GM18519 (cell line): ENCODE data around the gene CATSPER1.

Source experiments
- ATAC-seq: cut with Tn5 transposase; IDR thresholded peaks from one replicate; pipeline ENCODE4 v1.9.1; 2021; ENCODE audit warnings: mild to moderate bottlenecking, moderate library complexity; ENCODE audit not compliant: unreplicated experiment, low FRiP score

The CATSPER1 gene

DNA sequence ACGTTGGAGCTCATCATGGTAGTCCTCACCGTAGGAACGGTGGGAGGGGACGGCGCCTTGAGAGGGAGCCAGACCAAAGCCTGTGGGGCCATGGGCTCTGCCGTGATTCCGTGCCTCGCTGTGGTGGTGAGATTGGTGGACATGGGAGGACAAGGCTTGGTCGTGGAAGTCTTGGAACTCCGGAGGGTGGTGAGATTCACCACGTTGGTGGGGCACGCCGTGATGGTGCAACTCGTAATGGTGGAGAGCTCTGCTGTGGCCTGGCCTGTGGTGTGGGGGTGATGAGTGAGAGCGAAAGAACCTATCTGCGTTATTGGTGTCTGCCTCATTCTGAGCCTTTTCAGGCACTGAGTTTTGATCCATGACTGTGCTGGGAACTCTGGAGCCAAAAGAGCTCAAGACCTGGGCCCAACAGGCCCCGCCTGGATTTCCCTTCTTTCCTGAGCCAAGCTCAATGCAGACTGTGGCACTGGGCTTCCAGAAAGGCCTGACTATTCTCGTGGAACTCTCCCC is at the start of gene CATSPER1:
TSS of gene CATSPER1 (minus strand) at position 463 of the 513 bp plus-strand sequence. CDS start at position 363, 100 bp downstream.
- ATAC-seq: no peak

GRCh38 chr11:66075273-66075672 is 49.0 kb upstream of the CATSPER1 start:
- no peak for ATAC-seq

DNA sequence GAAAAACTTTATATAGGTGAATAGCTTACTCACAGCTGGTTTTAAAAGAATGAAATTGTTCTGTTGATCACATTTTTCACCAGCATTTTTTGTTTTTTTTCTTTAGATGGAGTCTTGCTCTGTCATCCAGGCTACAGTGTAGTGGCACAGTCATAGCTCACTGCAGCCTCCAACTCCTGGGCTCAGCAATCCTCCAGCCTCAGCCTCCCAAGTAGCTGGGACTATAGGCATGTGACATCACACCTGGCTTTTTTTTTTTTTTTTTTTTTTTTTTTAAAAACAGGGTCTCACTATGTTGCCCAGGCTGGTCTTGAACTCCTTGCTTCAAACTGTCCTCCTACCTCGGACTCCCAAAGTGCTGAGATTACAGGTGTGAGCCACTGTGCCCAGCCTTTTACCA is 47.4 kb upstream of the CATSPER1 start:
- ATAC-seq: no peak

DNA sequence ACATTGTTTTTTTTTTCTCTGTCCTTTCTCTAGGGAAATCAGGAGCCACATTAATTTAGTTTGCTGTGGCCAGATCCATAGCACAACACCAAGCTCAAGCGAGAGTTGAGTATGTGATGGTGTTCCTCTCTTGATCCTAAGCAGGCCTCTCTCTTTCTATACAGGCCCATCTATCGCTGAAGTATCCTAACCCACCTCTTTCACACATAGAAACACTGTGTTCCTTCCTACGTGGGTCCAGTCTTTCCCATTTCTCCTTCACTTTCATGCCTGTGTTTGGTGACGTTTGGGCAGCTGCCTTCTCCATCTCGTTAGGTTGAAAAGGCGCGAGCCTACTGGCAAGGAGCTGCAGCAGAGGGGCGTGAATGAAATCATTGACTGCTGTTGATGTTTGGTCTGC is 46.2 kb upstream of the CATSPER1 start:
- ATAC-seq: no peak

DNA sequence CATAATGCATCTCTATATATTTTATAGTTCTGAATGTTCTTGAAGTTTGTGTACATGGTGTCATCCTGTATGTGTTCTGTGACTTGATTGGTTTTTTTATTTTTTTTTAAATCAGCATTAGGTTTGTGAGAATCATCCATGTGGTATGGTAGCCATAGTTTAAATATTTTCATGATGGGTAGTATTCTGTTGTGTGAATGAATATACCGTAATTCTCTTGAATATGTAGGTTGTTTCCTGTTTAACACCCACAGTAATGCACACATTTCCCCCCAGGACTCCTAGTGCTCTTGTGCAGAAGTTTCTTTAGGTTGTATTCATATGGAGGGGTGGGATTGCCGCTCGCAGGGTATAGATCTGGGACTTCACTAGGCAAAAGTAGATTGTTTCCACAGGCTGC is 45.8 kb upstream of the CATSPER1 start:
- ATAC-seq: no peak

DNA sequence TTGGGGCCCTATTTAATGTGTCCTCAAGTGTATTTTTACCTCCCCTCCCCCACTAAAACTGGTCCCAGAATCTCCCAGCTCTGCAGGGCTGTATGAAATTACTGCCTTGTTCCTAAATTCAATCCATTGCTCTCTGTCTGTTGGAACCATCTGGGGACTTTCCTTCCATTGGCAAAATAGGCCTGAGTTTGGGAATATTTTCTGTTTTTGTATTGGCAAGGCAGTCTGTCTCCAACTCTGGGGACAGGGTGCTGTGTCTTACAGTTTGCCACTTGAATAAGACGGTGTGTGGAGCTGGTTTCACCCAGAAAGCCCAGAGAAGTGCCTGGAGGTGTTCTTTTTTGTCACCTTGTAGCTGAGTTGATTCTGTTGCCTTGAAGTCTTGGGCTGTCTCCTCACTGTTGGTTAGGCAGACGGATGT is 45.1 kb upstream of the CATSPER1 start:
- ATAC-seq: no peak

DNA sequence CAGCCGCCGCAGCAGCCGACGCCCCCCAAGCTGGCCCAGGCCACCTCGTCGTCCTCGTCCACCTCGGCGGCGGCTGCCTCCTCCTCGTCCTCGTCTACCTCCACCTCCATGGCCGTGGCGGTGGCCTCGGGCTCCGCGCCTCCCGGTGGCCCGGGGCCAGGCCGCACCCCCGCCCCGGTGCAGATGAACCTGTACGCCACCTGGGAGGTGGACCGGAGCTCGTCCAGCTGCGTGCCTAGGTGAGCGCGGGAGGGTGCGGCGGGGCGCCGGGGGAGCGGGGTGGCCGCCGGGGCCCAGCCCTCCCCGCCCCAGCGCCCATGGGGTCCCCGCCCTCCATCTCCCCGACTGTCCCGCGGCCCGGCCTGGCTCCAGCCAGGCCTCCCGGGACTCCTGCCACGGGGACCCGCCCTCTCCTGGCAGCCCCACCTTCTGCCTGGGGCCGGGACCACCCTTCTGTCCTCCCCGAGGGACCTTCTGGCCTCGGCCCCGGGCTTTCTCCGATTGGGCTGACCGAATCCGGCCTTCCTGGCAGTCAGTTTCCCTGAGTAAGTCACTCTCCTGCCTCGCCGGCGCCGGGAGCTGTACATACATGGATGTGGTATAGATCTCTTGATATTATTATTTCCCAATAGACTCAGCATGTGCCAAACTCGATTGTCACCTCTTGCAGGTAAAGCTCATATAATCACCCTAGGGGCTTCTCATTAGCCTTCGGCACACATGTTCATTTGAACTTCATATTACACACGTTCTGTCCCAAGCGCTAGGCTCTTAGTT is 44.5 kb upstream of the CATSPER1 start:
- ATAC-seq: peak; percentile 2

- ATAC-seq: peak; percentile 35
Observed at GRCh38 chr11:66069715-66070603, 43.7 kb upstream of the CATSPER1 start, which contains the start of gene PACS1. PACS1 (plus strand) TSS chr11:66070272; CDS start chr11:66070487, 215 bp downstream.

- no peak for ATAC-seq
Observed at GRCh38 chr11:66068923-66069714, 42.8 kb upstream of the CATSPER1 start.

DNA sequence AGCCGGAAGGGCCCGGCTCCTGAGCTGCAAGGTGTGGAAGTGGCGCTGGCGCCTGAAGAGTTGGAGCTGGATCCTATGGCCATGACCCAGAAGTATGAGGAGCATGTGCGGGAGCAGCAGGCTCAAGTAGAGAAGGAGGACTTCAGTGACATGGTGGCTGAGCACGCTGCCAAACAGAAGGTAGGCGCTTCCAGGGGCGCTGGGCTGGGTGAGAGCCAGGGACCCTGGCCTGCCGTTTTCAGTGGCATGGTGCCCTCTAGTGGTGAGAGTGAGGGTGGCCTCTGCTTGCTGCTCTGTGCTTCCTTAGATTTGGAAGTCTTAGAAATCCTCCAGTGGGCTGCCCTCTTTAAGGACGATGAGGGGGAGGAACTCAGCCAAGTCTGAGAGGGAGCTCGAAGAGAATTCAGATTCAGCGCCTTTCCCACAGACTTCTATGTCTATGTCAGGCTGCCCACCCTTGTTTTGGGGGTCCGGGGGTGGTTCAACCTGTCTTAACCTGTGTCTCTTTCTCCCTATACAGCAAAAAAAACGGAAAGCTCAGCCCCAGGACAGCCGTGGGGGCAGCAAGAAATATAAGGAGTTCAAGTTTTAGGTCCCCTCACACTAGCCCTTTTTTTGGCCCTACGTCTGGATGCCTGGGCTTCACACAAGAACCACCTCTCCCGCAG is 42.0 kb upstream of the CATSPER1 start:
- no peak for ATAC-seq

DNA sequence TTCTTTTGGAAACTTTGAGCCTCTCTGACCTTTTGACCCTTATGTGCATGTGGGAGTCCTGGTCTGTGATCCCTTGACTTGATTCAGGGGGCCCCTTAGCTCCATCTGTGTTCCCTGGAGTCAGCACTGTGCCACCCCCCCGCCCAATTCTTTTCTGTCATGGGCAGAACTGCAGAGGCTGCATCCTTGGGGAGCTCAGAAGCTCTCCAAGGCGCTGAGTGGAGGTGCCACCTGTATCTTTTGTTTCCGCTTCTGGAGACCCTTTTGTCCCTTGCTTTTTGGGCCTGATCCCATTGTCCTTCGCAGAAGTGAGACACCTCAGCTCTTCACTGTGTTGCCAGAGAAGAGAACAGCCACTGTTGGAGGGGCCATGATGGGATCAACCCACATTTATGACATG is 41.4 kb upstream of the CATSPER1 start:
- ATAC-seq: no peak

- ATAC-seq: no peak
Observed at GRCh38 chr11:66066751-66067150, 40.5 kb upstream of the CATSPER1 start.

DNA sequence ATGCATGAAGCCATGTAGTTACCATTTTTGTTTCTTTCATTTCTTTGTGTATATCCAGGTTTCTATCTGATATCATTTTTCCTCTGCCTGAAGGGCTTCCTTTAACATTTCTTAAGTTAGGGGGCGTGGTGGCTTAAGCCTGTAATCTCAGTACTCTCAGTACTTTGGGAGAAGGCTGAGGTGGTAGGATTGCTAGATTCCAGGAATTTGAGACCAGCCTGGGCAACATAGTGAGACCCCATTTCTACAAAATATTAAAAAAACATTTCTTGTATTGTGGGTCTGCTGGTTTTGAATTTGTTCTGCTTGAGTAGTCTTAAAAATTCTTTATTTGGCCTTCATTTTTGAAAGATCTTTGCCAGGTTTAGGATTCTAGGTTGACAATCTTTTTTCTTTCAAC is 38.3 kb upstream of the CATSPER1 start:
- ATAC-seq: no peak

DNA sequence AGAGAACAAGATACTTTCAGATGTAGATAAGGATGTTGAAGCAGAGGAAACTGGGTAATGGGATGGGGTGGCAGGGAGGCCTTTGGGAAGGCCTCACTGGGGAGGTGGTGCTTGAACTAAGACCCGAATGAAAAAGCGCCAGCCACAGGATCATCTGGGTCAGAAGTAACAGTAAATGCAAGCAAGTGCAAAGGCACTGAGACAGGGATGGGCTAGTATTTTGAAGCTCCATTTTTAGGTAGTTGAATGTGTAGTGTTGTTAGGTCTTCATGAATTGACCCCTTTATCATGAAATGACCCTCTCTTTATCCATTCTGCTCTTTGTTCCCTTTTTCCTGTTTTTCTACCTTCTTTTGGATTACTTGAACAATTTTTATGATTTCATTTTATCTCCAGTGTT is 37.6 kb upstream of the CATSPER1 start:
- ATAC-seq: no peak

DNA sequence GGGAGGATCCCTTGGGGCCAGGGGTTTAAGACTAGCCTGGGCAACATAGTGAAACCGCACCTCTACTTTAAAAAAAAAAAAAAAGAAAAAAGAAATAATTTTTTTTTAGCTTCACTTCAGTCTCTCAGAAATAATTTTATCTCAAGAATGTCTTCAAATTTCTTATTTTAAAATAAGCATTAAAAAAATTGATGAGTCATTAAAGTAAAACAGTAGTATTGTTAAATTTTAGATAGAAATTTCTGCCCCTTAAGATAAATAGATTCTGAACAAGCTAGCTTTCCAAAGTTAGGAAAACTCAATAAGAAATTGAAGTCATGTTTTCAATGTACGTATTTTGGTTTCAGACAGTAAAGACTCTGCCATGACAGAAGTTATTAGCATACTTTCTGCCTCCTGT is 36.1 kb upstream of the CATSPER1 start:
- ATAC-seq: no peak

- ATAC-seq: no peak
Observed at GRCh38 chr11:66061268-66061667, 35.0 kb upstream of the CATSPER1 start.

GRCh38 chr11:66059966-66060680 is 33.8 kb upstream of the CATSPER1 start:
- ATAC-seq: no peak

- no peak for ATAC-seq
Observed at GRCh38 chr11:66056501-66056900, 30.2 kb upstream of the CATSPER1 start.

DNA sequence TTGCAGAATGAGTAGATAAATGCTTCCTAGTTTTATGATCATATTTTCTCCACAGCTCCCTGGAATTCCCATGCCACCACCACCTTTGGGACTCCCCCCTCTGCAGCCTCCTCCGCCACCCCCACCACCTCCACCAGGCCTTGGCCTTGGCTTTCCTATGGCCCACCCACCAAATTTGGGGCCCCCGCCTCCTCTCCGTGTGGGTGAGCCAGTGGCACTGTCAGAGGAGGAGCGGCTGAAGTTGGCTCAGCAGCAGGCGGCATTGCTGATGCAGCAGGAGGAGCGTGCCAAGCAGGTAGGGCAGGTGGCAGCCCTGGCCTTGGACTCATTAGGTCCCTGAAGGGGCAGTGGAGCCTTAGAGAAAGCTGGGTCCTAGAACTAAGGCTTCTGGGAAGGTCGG is 28.7 kb upstream of the CATSPER1 start:
- no peak for ATAC-seq
